ENCODE results near the gene FNBP1. TPM values are rescaled to one million over a fixed set of nuclear protein-coding genes. Genes with fewer than 3 reads are reported as not detected.

FNBP1 gene
- total RNA-seq, 1 donor from 2014 or later, result 63.5 TPM

DNA sequence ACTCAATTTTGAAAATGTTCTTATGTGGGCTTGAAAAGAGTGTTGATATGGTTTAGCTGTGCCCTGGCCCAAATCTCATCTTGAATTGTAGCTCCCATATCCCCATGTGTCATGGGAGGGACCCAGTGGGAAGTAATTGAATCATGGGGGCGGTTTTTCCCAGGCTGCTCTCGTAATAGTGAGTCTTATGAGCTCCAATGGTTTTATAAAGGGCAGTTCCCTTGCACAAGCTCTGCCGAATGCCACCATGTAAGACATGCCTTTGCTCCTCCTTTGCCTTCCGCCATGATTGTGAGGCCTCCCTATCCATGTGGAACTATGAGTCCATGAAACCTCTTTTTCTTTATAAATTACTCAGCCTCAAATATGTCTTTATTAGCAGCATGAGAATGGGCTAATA, 136.7 kb downstream of the FNBP1 start:
- no peak overlapping the region for H3K9ac ChIP-seq (ENCODE audit: low read length)
- Mint-ChIP-seq H3K36me3 (ENCODE audit: low read depth, unreplicated experiment) (peaks cover 22% of the 10 kb centered on the region), H3K9me3 (ENCODE audit: unreplicated experiment) (no peaks in the 10 kb centered on the region), H3K27me3 (ENCODE audit: low read depth, unreplicated experiment) (no peaks in the 10 kb centered on the region), H3K27ac (ENCODE audit: unreplicated experiment) (no peak overlapping the region), H3K4me3 (ENCODE audit: unreplicated experiment) (no peak overlapping the region), H3K4me1 (ENCODE audit: low read depth, unreplicated experiment) (peaks cover 17% of the 10 kb centered on the region)
- TF ChIP-seq, protein P1, sequence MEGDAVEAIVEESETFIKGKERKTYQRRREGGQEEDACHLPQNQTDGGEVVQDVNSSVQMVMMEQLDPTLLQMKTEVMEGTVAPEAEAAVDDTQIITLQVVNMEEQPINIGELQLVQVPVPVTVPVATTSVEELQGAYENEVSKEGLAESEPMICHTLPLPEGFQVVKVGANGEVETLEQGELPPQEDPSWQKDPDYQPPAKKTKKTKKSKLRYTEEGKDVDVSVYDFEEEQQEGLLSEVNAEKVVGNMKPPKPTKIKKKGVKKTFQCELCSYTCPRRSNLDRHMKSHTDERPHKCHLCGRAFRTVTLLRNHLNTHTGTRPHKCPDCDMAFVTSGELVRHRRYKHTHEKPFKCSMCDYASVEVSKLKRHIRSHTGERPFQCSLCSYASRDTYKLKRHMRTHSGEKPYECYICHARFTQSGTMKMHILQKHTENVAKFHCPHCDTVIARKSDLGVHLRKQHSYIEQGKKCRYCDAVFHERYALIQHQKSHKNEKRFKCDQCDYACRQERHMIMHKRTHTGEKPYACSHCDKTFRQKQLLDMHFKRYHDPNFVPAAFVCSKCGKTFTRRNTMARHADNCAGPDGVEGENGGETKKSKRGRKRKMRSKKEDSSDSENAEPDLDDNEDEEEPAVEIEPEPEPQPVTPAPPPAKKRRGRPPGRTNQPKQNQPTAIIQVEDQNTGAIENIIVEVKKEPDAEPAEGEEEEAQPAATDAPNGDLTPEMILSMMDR (IDR thresholded peaks at IDR 0.05; ENCODE audit: insufficient read depth, low read depth, low read length), result no peak
- no peak for TF ChIP-seq EZH2 (IDR thresholded peaks at IDR 0.05; ENCODE audit: insufficient read depth, low read length)
- no peak for DNase-seq (ENCODE audit: low read depth)
- H3K79me2 ChIP-seq (ENCODE audit: insufficient read depth, low read length), result no peaks in the 10 kb centered on the region
- no peak overlapping the region for H3K4me3 ChIP-seq (ENCODE audit: insufficient read depth, low read depth, low read length)
- no peak overlapping the region for H3K4me2 ChIP-seq (ENCODE audit: low read length)
- H3K27ac ChIP-seq (ENCODE audit: low read depth, low read length), result no peak overlapping the region
- no peak overlapping the region for H2AFZ ChIP-seq (ENCODE audit: low read depth, low read length)
- no peaks in the 10 kb centered on the region for H3K27me3 ChIP-seq (ENCODE audit: insufficient read depth, low read length)
- peaks cover 9% of the 10 kb centered on the region for H3K4me1 ChIP-seq (ENCODE audit: insufficient read depth, low read length)
- FAIRE-seq, result no peak
- H3K9me3 ChIP-seq (ENCODE audit: insufficient read depth, low read depth, low read length), result no peaks in the 10 kb centered on the region
- H3K36me3 ChIP-seq (ENCODE audit: insufficient read depth, low read length), result no peaks in the 10 kb centered on the region
- H4K20me1 ChIP-seq (ENCODE audit: insufficient read depth, low read length), result no peaks in the 10 kb centered on the region

DNA sequence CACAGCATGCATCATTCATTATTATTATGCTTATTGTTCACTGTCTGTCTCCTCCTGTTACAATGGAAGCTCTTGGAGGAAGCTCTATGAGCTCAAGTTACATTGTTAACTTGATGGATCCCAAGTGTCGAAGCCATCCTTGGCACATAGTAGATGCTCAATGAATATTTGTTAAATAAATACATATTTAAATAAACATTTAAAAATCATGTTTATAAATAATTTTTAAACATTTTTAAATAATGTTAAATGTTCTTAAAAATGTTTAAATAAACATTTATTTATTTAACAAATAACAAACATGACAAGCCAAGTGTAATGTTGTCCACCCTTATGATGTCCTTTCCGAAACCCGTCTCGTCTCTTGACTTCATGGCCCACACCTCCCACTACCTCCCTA, 138.3 kb downstream of the FNBP1 start:
- Histone ChIP-seq H3K9me3 (ENCODE audit: insufficient read depth, low read depth, low read length) (no peaks in the 10 kb centered on the region), H3K4me3 (ENCODE audit: insufficient read depth, low read depth, low read length) (no peak overlapping the region), H3K79me2 (ENCODE audit: insufficient read depth, low read length) (no peaks in the 10 kb centered on the region), H3K4me1 (ENCODE audit: insufficient read depth, low read length) (no peaks in the 10 kb centered on the region), H3K36me3 (ENCODE audit: insufficient read depth, low read length) (peaks cover 3% of the 10 kb centered on the region), H3K27ac (ENCODE audit: low read depth, low read length) (no peak overlapping the region), H2AFZ (ENCODE audit: low read depth, low read length) (no peak overlapping the region), H3K27me3 (ENCODE audit: insufficient read depth, low read length) (no peaks in the 10 kb centered on the region), H4K20me1 (ENCODE audit: insufficient read depth, low read length) (no peaks in the 10 kb centered on the region), H3K4me2 (ENCODE audit: low read length) (no peak overlapping the region), H3K9ac (ENCODE audit: low read length) (no peak overlapping the region)
- DNase-seq (ENCODE audit: low read depth) (no peak), FAIRE-seq (no peak)
- Mint-ChIP-seq H3K4me1 (ENCODE audit: low read depth, unreplicated experiment) (peaks cover 6% of the 10 kb centered on the region), H3K27ac (ENCODE audit: unreplicated experiment) (no peak overlapping the region), H3K36me3 (ENCODE audit: low read depth, unreplicated experiment) (peaks cover 30% of the 10 kb centered on the region), H3K4me3 (ENCODE audit: unreplicated experiment) (no peak overlapping the region), H3K27me3 (ENCODE audit: low read depth, unreplicated experiment) (no peaks in the 10 kb centered on the region), H3K9me3 (ENCODE audit: unreplicated experiment) (no peaks in the 10 kb centered on the region)
- TF ChIP-seq, protein P1 (IDR thresholded peaks at IDR 0.05; ENCODE audit: insufficient read depth, low read depth, low read length), result no peak
- no peak for TF ChIP-seq EZH2 (IDR thresholded peaks at IDR 0.05; ENCODE audit: insufficient read depth, low read length)

DNA sequence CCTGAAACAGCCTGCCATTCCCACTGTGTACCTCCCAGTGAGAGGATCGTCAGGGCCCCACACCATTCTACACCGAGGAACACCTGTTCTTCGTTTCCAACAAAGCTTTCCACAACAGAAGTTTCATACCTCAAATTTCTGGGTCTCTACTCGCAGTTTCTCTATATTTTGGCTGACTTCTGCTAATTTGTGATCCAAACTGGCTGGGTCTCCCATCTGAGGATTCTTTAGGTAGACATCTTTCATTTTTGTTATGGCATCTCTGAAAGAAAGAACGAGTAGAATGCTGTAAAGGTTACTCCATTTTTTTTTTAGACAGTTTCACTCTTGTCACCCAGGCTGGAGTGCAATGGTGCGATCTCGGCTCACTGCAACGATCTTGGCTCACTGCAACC, 140.3 kb downstream of the FNBP1 start:
- no peak for TF ChIP-seq EZH2 (IDR thresholded peaks at IDR 0.05; ENCODE audit: insufficient read depth, low read length)
- TF ChIP-seq, protein P1 (IDR thresholded peaks at IDR 0.05; ENCODE audit: insufficient read depth, low read depth, low read length), result no peak
- Histone ChIP-seq H3K79me2 (ENCODE audit: insufficient read depth, low read length) (no peaks in the 10 kb centered on the region), H3K4me3 (ENCODE audit: insufficient read depth, low read depth, low read length) (no peak overlapping the region), H3K4me1 (ENCODE audit: insufficient read depth, low read length) (no peaks in the 10 kb centered on the region), H2AFZ (ENCODE audit: low read depth, low read length) (no peak overlapping the region), H3K9me3 (ENCODE audit: insufficient read depth, low read depth, low read length) (no peaks in the 10 kb centered on the region), H3K4me2 (ENCODE audit: low read length) (no peak overlapping the region), H3K36me3 (ENCODE audit: insufficient read depth, low read length) (peaks cover 3% of the 10 kb centered on the region), H3K9ac (ENCODE audit: low read length) (no peak overlapping the region), H4K20me1 (ENCODE audit: insufficient read depth, low read length) (no peaks in the 10 kb centered on the region), H3K27me3 (ENCODE audit: insufficient read depth, low read length) (no peaks in the 10 kb centered on the region), H3K27ac (ENCODE audit: low read depth, low read length) (no peak overlapping the region)
- H3K4me1 Mint-ChIP-seq (ENCODE audit: low read depth, unreplicated experiment), result no peaks in the 10 kb centered on the region
- H3K36me3 Mint-ChIP-seq (ENCODE audit: low read depth, unreplicated experiment), result peaks cover 36% of the 10 kb centered on the region
- H3K27ac Mint-ChIP-seq (ENCODE audit: unreplicated experiment), result no peak overlapping the region
- no peak overlapping the region for H3K4me3 Mint-ChIP-seq (ENCODE audit: unreplicated experiment)
- DNase-seq (ENCODE audit: low read depth) (no peak), FAIRE-seq (no peak)
- no peaks in the 10 kb centered on the region for H3K27me3 Mint-ChIP-seq (ENCODE audit: low read depth, unreplicated experiment)
- H3K9me3 Mint-ChIP-seq (ENCODE audit: unreplicated experiment), result no peaks in the 10 kb centered on the region
